ENCODE data around the gene POU6F2.

DNA sequence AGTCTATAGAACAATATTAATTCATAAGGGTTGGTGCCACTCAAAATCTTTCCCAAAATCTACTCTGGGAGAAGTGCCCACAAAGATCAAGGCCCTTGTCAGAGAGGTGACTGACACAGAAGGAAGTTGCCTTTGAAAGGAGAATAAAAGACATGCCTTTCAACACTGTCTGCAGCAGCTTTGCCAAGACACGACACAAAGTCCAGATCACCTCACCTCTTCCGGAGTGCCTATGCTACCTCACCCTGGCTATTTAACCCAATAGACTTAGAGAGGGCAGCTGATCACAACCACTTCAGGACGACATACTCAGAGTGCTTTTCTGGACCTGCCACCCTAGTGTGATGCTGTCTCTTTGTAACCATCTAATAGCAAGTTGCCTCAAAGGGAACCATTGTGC, 539.5 kb downstream of the POU6F2 start:
- TF ChIP-seq, protein P1, sequence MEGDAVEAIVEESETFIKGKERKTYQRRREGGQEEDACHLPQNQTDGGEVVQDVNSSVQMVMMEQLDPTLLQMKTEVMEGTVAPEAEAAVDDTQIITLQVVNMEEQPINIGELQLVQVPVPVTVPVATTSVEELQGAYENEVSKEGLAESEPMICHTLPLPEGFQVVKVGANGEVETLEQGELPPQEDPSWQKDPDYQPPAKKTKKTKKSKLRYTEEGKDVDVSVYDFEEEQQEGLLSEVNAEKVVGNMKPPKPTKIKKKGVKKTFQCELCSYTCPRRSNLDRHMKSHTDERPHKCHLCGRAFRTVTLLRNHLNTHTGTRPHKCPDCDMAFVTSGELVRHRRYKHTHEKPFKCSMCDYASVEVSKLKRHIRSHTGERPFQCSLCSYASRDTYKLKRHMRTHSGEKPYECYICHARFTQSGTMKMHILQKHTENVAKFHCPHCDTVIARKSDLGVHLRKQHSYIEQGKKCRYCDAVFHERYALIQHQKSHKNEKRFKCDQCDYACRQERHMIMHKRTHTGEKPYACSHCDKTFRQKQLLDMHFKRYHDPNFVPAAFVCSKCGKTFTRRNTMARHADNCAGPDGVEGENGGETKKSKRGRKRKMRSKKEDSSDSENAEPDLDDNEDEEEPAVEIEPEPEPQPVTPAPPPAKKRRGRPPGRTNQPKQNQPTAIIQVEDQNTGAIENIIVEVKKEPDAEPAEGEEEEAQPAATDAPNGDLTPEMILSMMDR (IDR thresholded peaks at IDR 0.05) = no peak
- no peak for TF ChIP-seq POLR2A (IDR thresholded peaks at IDR 0.05)

All from right lobe of liver (tissue), 4 donors.